HepG2 (cell line): ENCODE measurements around the gene CCNYL1. TPM values are rescaled to one million over a fixed set of nuclear protein-coding genes. Genes with fewer than 3 reads are reported as not detected.

Experiments used
- BCL6 ChIP-seq: IDR thresholded peaks from 2 replicates; pipeline ENCODE4 v1.6.1; 2016; ENCODE audit warnings: missing genetic modification reagents, missing compliant biosample characterization
- CEBPG ChIP-seq: IDR thresholded peaks from 2 replicates; pipeline ENCODE4 v1.6.1; 2016
- CHCHD3 ChIP-seq: sonication (generic); formaldehyde crosslinking; IDR thresholded peaks from 2 replicates; pipeline ENCODE4 v1.8.0; 2022; ENCODE audit warnings: mild to moderate bottlenecking, missing genetic modification reagents, moderate library complexity
- DRAP1 ChIP-seq: IDR thresholded peaks from 2 replicates; pipeline ENCODE4 v1.6.1; 2016; ENCODE audit warnings: missing genetic modification reagents, missing compliant biosample characterization
- FOSL1 ChIP-seq: sonication (generic); formaldehyde crosslinking; IDR thresholded peaks from 2 replicates; pipeline ENCODE4 v1.9.0; 2021; ENCODE audit warnings: missing genetic modification reagents, borderline replicate concordance
- GABPA ChIP-seq, 2 experiments: IDR thresholded peaks; 2 replicates each; pipeline ENCODE4 v1.6.1; 2011 to 2016; ENCODE audit warnings: low read depth in 2 of 2, low read length in 1 of 2, missing biosample characterization in 1 of 2, missing genetic modification characterization in 1 of 2
- GATAD2A ChIP-seq: IDR thresholded peaks from 2 replicates; pipeline ENCODE4 v1.6.1; 2016
- GMEB2 ChIP-seq: IDR thresholded peaks from 2 replicates; pipeline ENCODE4 v1.6.1; 2016; ENCODE audit warnings: missing biosample characterization, missing genetic modification reagents, low read depth
- LCORL ChIP-seq, 2 experiments: fragments of 450-650 bp in 1 of 2; sonication (generic) in 1 of 2; formaldehyde crosslinking in 1 of 2; IDR thresholded peaks; 2 replicates each; pipeline versions ENCODE4 v1.5.0 to v1.6.1; 2017 to 2020; ENCODE audit warnings: antibody characterized with exemption in 1 of 2, missing genetic modification reagents in 1 of 2
- NFAT5 ChIP-seq: sonication (generic); formaldehyde crosslinking; IDR thresholded peaks from 2 replicates; pipeline ENCODE4 v1.4.0; 2020; ENCODE audit warnings: missing genetic modification reagents
- NFE2L1 ChIP-seq: sonication (generic); formaldehyde crosslinking; IDR thresholded peaks from 2 replicates; pipeline ENCODE4 v1.4.0; 2020; ENCODE audit warnings: missing genetic modification reagents, mild to moderate bottlenecking, borderline replicate concordance
- PHF21A ChIP-seq: sonication (generic); formaldehyde crosslinking; IDR thresholded peaks from 2 replicates; pipeline ENCODE4 v1.5.0; 2020; ENCODE audit warnings: mild to moderate bottlenecking, missing genetic modification reagents
- PHF8 ChIP-seq: sonication (generic); formaldehyde crosslinking; IDR thresholded peaks from 2 replicates; pipeline ENCODE4 v1.5.0; 2020; ENCODE audit warnings: missing genetic modification reagents
- TFE3 ChIP-seq: IDR thresholded peaks from 2 replicates; pipeline ENCODE4 v1.6.1; 2016
- TOE1 ChIP-seq: sonication (generic); formaldehyde crosslinking; IDR thresholded peaks from 2 replicates; pipeline ENCODE4 v1.4.0; 2020; ENCODE audit warnings: mild to moderate bottlenecking, missing genetic modification reagents
- ZGPAT ChIP-seq: IDR thresholded peaks from 2 replicates; pipeline ENCODE4 v1.6.1; 2016; ENCODE audit warnings: mild to moderate bottlenecking
- ZMYM4 ChIP-seq: sonication (generic); formaldehyde crosslinking; IDR thresholded peaks from 2 replicates; pipeline ENCODE4 v1.8.1; 2023; ENCODE audit warnings: mild to moderate bottlenecking, missing genetic modification reagents
- ZNF781 ChIP-seq: sonication (generic); formaldehyde crosslinking; IDR thresholded peaks from 2 replicates; pipeline ENCODE4 v1.5.1; 2020; ENCODE audit warnings: borderline replicate concordance, mild to moderate bottlenecking, missing genetic modification reagents; ENCODE audit errors: not compliant biosample characterization
- ZSCAN25 ChIP-seq: sonication (generic); formaldehyde crosslinking; IDR thresholded peaks from 2 replicates; pipeline ENCODE4 v1.8.0; 2022; ENCODE audit warnings: mild to moderate bottlenecking, missing genetic modification reagents
- polyA plus RNA-seq, 8 experiments: library from polyadenylated mRNA; depleted of rRNA in 3 of 8; stranded (reverse) in 7 of 8; unstranded in 1 of 8; fragments of >200 nt; fragmentation: Illumina TruSeq in 4 of 8; extraction: Trizol in 4 of 8; gene quantifications; 2 replicates each; pipeline versions ENCODE4 v1.2.1 to v1.2.3, GENCODE V29; 2011 to 2016; ENCODE audit warnings: low read depth in 4 of 8, missing spikeins in 1 of 8, mixed read lengths in 1 of 8; ENCODE audit not compliant: insufficient read depth in 1 of 8
- total RNA-seq, 5 experiments: library from RNA; depleted of rRNA; stranded (reverse); fragments of >200 nt; fragmentation: Illumina TruSeq; extraction: Trizol; gene quantifications; 2 replicates each; pipeline ENCODE4 v1.2.3, GENCODE V29; 2016; ENCODE audit warnings: low read depth in 1 of 5

CCNYL1 gene
- total and polyA plus RNA-seq, 2 of the 13 experiments (the other 11 are each of a cell fraction or from before 2014, with no cell fraction given), result 12.5 to 16.2 TPM

- TF ChIP-seq ZGPAT (CRISPR knock-in tag) (0 out of 2 replicates have a peak, but pooled peaks have one; percentile 14), GMEB2 (CRISPR knock-in tag) (no peak), ZNF781 (CRISPR knock-in tag) (peak; percentile 33), BCL6 (CRISPR knock-in tag) (0 out of 2 replicates have a peak, but pooled peaks have one; percentile 26), CHCHD3 (CRISPR knock-in tag) (no peak), NFAT5 (no peak), TFE3 (CRISPR knock-in tag) (0 out of 2 replicates have a peak, but pooled peaks have one; percentile 37), LCORL (IDR thresholded peaks at IDR 0.05) (no peak), LCORL (CRISPR knock-in tag; IDR thresholded peaks at IDR 0.05) (0 out of 2 replicates have a peak, but pooled peaks have one; percentile 7), PHF8 (CRISPR knock-in tag) (peak; percentile 24; the same call in 1 of the 2 replicates), GATAD2A (no peak), ZSCAN25 (CRISPR knock-in tag) (0 out of 2 replicates have a peak, but pooled peaks have one; percentile 27), FOSL1 (no peak), PHF21A (CRISPR knock-in tag) (peak; percentile 11; the same call in 1 of the 2 replicates), ZMYM4 (CRISPR knock-in tag) (0 out of 2 replicates have a peak, but pooled peaks have one; percentile 29), GABPA (IDR thresholded peaks at IDR 0.05; ENCODE audit: low read depth, low read length) (no peak), GABPA (CRISPR knock-in tag; IDR thresholded peaks at IDR 0.05; ENCODE audit: low read depth) (no peak), TOE1 (CRISPR knock-in tag) (peak; percentile 73; the same call in 1 of the 2 replicates), DRAP1 (CRISPR knock-in tag) (peak; percentile 43; the same call in 1 of the 2 replicates), CEBPG (0 out of 2 replicates have a peak, but pooled peaks have one; percentile 23), NFE2L1 (CRISPR knock-in tag) (no peak)
Observed at GRCh38 chr2:207734264-207734635, 22.8 kb downstream of the CCNYL1 start (continued).
